Measurements from ENCODE around the gene PATZ1.

Gene PATZ1

GRCh38 chr22:31347251-31348008, 1.3 kb upstream of the PATZ1 start:
- peak; percentile 65 for DNase-seq (ENCODE audit: low read depth)
- H3K4me3 ChIP-seq (ENCODE audit: control insufficient read depth, low read depth, low read length) = peak overlapping the region; percentile 55
- no peak for TF ChIP-seq CTCF (conservative IDR thresholded peaks at IDR 0.05; ENCODE audit: control insufficient read depth, insufficient read depth, low read depth, low read length)

- no peak for TF ChIP-seq CTCF (conservative IDR thresholded peaks at IDR 0.05; ENCODE audit: control insufficient read depth, insufficient read depth, low read depth, low read length)
- peak; percentile 28 for DNase-seq (ENCODE audit: low read depth)
- H3K4me3 ChIP-seq (ENCODE audit: control insufficient read depth, low read depth, low read length) = peak overlapping the region; percentile 55
Measured at GRCh38 chr22:31346733-31347250, 646 bp upstream of the PATZ1 start.

GRCh38 chr22:31345331-31346254, 553 bp downstream of the PATZ1 start:
- DNase-seq (ENCODE audit: low read depth) = peak; percentile 81
- TF ChIP-seq CTCF (conservative IDR thresholded peaks at IDR 0.05; ENCODE audit: control insufficient read depth, insufficient read depth, low read depth, low read length) = no peak
- H3K4me3 ChIP-seq (ENCODE audit: control insufficient read depth, low read depth, low read length) = peak overlapping the region; percentile 55

- peak overlapping the region; percentile 55 for H3K4me3 ChIP-seq (ENCODE audit: control insufficient read depth, low read depth, low read length)
- no peak for TF ChIP-seq CTCF (conservative IDR thresholded peaks at IDR 0.05; ENCODE audit: control insufficient read depth, insufficient read depth, low read depth, low read length)
- peak; percentile 48 for DNase-seq (ENCODE audit: low read depth)
Measured at GRCh38 chr22:31344578-31345330, 1.4 kb downstream of the PATZ1 start.

GRCh38 chr22:31344256-31344577, 1.9 kb downstream of the PATZ1 start:
- no peak for DNase-seq (ENCODE audit: low read depth)
- no peak for TF ChIP-seq CTCF (conservative IDR thresholded peaks at IDR 0.05; ENCODE audit: control insufficient read depth, insufficient read depth, low read depth, low read length)
- no peak overlapping the region for H3K4me3 ChIP-seq (ENCODE audit: control insufficient read depth, low read depth, low read length)
